Measurements from ENCODE around the gene PPIA.
"Not testable (repeated sequence)": the region's sequence is repeated elsewhere in the genome, so short reads cannot be mapped to it uniquely, and the experiment has no call there.

PPIA gene

GRCh38 chr7:44843440-44843839, 47.0 kb downstream of the PPIA start:
- DNase-seq, result not testable (repeated sequence)

GRCh38 chr7:44845451-44845850, 49.0 kb downstream of the PPIA start:
- DNase-seq, result no peak

DNA sequence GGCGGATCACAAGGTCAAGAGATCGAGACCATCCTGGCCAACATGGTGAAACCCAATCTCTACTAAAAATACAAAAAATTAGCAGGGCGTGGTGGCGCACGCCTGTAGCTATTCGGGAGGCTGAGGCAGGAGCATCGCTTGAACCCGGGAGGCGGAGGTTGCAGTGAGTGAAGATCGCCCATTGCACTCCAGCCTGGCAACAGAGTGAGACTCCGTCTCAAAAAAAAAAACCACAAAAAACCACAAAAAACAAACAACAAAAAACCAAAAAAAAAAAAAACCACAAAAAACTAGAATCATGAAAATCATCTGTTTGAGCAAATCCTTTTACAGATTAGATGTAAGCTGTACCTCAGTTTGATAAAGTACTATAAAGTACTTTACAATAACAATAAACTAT, 49.9 kb downstream of the PPIA start:
- peak; percentile 18 for DNase-seq

DNA sequence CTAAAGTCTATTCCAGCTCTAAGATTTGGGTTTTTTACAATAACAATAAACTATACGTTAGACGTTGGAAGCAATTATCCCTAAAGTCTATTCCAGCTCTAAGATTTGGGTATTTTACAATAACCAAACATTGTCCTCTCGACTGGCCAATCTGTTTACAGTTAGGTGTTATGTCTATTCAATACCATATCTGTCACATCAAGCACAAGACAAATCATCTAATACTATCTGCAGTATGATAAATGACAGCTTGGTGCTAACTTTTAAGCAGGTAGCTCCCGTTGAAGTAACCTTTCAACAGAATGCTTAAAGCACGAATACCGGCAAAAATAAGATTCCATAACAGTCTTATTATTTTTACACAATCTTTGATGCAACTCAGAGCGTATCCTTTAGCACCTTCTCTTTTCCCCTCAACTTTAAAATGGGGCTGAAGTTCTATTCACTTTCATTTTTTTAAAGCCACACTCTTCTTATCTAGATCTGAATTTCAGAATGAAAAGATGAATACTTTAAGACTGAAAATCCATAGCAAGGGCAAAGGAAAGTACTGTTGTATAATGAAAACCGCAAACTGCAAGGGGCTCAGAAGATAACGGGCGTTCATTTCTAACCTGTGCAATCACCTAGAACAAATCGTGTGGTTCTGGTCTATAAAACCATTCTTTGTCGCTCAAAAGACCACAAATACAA, 50.5 kb downstream of the PPIA start:
- DNase-seq, result no peak

- peak; percentile 75 for DNase-seq
Measured at GRCh38 chr7:44847509-44847919, 51.0 kb downstream of the PPIA start.

GRCh38 chr7:44847920-44848634, 51.6 kb downstream of the PPIA start, which contains the start of gene H2AZ2:
TSS of gene H2AZ2 (minus strand) at chr7:44848087. CDS start at chr7:44847971, 116 bp downstream.
- DNase-seq, result peak; percentile 99

GRCh38 chr7:44849259-44849884, 52.9 kb downstream of the PPIA start:
- DNase-seq, result no peak

DNA sequence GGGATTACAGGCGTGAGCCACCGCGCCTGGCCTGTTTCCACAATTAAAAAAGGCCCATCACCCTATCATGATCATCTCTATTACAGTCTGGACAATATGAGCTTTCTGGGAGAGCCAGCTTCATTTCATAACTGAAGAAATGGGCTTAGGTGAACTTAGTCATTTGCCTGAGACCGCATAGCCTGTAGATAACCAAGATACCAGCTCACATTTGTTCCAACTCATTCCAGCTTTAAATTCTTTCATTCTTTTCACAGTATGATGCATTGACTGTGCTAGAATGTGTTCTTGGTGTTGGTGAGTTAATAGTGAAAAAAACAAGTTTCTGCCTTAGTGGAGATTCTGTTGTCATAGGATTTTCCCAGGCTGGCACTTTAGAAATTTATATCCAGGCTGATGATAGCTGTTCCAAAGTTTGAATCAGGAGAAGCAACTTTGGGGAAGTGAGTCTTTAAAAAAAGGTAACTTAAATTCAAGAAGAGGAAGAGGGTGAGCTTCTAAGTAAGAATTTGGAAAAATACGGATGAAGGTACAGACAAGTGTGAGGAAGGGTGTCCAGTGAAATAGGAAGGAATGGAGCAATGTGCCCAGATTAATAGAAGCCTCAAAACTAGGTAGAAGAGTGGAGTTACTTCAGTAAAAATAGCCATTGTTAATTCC, 53.5 kb downstream of the PPIA start:
- no peak for DNase-seq

- no peak for DNase-seq
Measured at GRCh38 chr7:44852590-44852989, 56.1 kb downstream of the PPIA start.

Measured in T-helper 9 cell (primary cell).